ENCODE data around the gene ATXN7L2. TPM values are rescaled to one million over a fixed set of nuclear protein-coding genes. Genes with fewer than 3 reads are reported as not detected.

The ATXN7L2 gene
- total RNA-seq, 1 experiment from 2014 or later: 17.3 TPM

GRCh38 chr1:109502364-109502851 is 18.7 kb downstream of the ATXN7L2 start:
- no peak overlapping the region for H3K23ac ChIP-seq (ENCODE audit: insufficient read length, low read depth, low read length)
- H3K27me3 ChIP-seq (ENCODE audit: insufficient read depth, low read length): no peaks in the 10 kb centered on the region
- TF ChIP-seq CTCF (conservative IDR thresholded peaks at IDR 0.05): no peak
- no peak overlapping the region for H2BK120ac ChIP-seq (ENCODE audit: low read depth, low read length, poor library complexity, severe bottlenecking)
- no peak overlapping the region for H3K4me2 ChIP-seq (ENCODE audit: insufficient read depth, insufficient read length, low read length)
- no peaks in the 10 kb centered on the region for H3K79me2 ChIP-seq (ENCODE audit: insufficient read depth, low read length)
- H2BK15ac ChIP-seq (ENCODE audit: low read depth, low read length): no peak overlapping the region
- Mint-ChIP-seq H3K4me3 (no peak overlapping the region), H3K36me3 (ENCODE audit: insufficient read depth in 1 of 3, low read depth in 3 of 3) (peaks cover 0 to 5% (median 2%) of the 10 kb centered on the region in 3 experiments; a peak in 4 of 7 replicates), H3K27me3 (ENCODE audit: low read depth) (peaks cover 7% of the 10 kb centered on the region), H3K4me1 (peaks cover 16 to 18% of the 10 kb centered on the region in 2 experiments), H3K9me3 (no peaks in the 10 kb centered on the region), H3K27ac (no peak overlapping the region)
- no peak overlapping the region for H3T11ph ChIP-seq (ENCODE audit: low read length)
- no peaks in the 10 kb centered on the region for H3K9me3 ChIP-seq (ENCODE audit: control insufficient read depth, low read depth, low read length)
- no peak overlapping the region for H3K56ac ChIP-seq (ENCODE audit: insufficient read length, low read depth, low read length)
- H2BK20ac ChIP-seq (ENCODE audit: low read depth, low read length, poor library complexity, severe bottlenecking): no peak overlapping the region
- no peak overlapping the region for H2AK5ac ChIP-seq (ENCODE audit: insufficient read length, low read length)
- H4K91ac ChIP-seq (ENCODE audit: insufficient read length, low read depth, low read length): no peak overlapping the region
- no peak overlapping the region for H3K27ac ChIP-seq (ENCODE audit: insufficient read length, low read depth, low read length)
- H3K14ac ChIP-seq (ENCODE audit: insufficient read depth, low read length): no peak overlapping the region
- no peaks in the 10 kb centered on the region for H3K79me1 ChIP-seq (ENCODE audit: insufficient read depth, low read depth, low read length, poor library complexity, severe bottlenecking)
- WGBS (ENCODE audit: extremely low coverage, insufficient read length, low lambda C conversion rate): no CpG with 5 or more reads among the region's 3 CpGs
- H3K23me2 ChIP-seq (ENCODE audit: insufficient read length, low read depth, low read length, poor library complexity, severe bottlenecking): no peaks in the 10 kb centered on the region
- no peak overlapping the region for H2AFZ ChIP-seq (ENCODE audit: low read length)
- H4K5ac ChIP-seq (ENCODE audit: insufficient read length, low read depth, low read length): no peak overlapping the region
- peaks cover 2% of the 10 kb centered on the region; the same call in 1 of the 2 replicates for H3K4me1 ChIP-seq (ENCODE audit: insufficient read depth, low read length)
- H3K4ac ChIP-seq (ENCODE audit: low read depth, low read length): no peak overlapping the region
- H2BK12ac ChIP-seq (ENCODE audit: insufficient read length, low read depth, low read length): no peak overlapping the region
- H4K8ac ChIP-seq (replicated peaks; ENCODE audit: insufficient read length, low read depth, low read length): no peak overlapping the region
- H3K18ac ChIP-seq (ENCODE audit: insufficient read length, low read depth, low read length): no peak overlapping the region
- H3K9ac ChIP-seq (ENCODE audit: extremely low read depth, insufficient read length, low read length): no peak overlapping the region
- no peak overlapping the region for H2BK5ac ChIP-seq (ENCODE audit: insufficient read length, low read length)
- H4K20me1 ChIP-seq (ENCODE audit: control insufficient read depth, insufficient read depth, insufficient read length): no peaks in the 10 kb centered on the region
- no peak for DNase-seq

Measured in H9 (cell line).